GM21515 (cell line): ENCODE results near the gene RAB36.
"Not testable (repeated sequence)": the region's sequence is repeated elsewhere in the genome, so short reads cannot be mapped to it uniquely, and the experiment has no call there.

Experiments used
- ATAC-seq: cut with Tn5 transposase; IDR thresholded peaks from one replicate; pipeline ENCODE4 v1.9.1; 2021; ENCODE audit not compliant: unreplicated experiment

The RAB36 gene

GRCh38 chr22:23120415-23120899 is 24.8 kb upstream of the RAB36 start:
- ATAC-seq = no peak

- no peak for ATAC-seq
These were observed 24.3 kb upstream of the RAB36 start for GRCh38 chr22:23121000-23121421.

- ATAC-seq = no peak
These were observed 23.9 kb upstream of the RAB36 start for GRCh38 chr22:23121424-23121823.

DNA sequence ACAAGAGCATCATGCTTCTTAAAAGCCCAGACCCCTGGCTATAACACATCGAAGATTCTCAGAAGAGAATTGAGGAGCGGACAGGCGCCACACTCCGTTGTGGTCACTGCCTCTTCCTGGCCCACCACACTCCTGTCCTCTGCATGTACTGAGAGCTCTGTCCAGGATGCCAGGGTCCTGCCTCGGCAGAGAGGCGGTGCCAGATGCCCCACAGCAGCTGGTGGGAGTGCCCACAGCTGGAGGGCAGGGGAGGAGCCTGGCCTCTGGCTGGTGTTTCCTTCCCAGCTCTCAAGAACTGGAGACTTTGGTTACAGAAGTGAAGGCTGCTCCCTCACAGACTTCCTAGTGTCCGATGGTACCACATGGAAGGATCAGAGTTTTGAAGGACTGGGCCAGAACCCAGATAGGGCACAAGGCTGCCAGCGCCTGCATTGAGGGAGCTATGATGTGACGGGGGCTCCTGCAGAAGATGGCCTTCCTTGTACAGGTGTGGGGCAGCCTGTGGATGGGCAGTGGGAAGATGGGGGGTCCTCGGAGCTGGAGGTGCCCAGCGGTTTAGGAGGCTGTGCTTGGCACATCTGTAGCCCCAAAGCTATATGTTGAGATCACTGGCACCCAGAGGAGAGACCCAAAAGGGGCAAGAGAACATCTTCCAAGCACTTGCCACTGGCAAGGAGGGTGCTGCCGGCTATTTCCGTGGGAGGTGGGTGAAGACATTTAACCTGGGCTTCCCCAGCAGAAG is 22.9 kb upstream of the RAB36 start:
- ATAC-seq = no peak

DNA sequence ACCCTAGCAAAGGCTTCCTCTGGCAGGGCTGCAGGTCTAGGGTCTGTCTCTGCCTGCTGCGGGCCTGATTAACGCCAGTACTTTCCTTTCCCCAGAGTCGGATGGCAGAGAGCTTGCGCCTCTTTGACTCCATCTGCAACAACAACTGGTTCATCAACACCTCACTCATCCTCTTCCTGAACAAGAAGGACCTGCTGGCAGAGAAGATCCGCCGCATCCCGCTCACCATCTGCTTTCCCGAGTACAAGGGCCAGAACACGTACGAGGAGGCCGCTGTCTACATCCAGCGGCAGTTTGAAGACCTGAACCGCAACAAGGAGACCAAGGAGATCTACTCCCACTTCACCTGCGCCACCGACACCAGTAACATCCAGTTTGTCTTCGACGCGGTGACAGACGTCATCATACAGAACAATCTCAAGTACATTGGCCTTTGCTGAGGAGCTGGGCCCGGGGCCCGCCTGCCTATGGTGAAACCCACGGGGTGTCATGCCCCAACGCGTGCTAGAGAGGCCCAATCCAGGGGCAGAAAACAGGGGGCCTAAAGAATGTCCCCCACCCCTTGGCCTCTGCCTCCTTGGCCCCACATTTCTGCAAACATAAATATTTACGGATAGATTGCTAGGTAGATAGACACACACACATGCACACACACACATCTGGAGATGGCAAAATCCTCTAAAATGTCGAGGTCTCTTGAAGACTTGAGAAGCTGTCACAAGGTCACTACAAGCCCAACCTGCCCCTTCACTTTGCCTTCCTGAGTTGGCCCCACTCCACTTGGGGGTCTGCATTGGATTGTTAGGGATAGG is 22.1 kb upstream of the RAB36 start:
- ATAC-seq = no peak

GRCh38 chr22:23123804-23124254 is 21.4 kb upstream of the RAB36 start:
- ATAC-seq = no peak

- no peak for ATAC-seq
These were observed 20.4 kb upstream of the RAB36 start for GRCh38 chr22:23124611-23125511.

DNA sequence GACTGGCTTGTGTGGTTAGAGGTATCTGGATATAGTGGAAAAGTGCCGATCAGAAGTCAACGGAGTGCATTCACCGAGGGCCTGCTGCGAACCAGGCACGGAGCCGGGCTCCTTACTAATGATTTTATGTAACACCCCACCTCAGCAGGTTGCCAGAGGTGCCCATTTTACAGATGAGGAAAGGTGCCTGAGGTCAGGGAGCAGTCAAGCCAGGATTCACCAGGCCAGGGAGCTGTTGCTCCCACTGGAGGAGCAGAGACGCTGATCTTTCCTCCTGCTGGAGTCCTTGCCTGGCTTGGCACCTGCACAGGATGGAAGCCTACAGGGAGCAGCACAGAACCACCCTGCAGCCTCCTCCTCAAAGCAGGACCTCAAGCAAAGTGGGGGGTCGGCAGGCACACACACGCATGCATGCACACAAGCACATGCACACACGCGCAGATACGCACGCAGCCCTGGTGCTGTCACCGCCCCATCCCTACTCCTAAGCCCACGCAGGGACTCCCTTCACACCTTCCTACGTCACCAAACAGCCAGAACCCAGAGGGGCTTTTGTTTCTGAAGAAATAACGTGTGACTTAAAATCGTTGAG is 19.7 kb upstream of the RAB36 start:
- no peak for ATAC-seq

DNA sequence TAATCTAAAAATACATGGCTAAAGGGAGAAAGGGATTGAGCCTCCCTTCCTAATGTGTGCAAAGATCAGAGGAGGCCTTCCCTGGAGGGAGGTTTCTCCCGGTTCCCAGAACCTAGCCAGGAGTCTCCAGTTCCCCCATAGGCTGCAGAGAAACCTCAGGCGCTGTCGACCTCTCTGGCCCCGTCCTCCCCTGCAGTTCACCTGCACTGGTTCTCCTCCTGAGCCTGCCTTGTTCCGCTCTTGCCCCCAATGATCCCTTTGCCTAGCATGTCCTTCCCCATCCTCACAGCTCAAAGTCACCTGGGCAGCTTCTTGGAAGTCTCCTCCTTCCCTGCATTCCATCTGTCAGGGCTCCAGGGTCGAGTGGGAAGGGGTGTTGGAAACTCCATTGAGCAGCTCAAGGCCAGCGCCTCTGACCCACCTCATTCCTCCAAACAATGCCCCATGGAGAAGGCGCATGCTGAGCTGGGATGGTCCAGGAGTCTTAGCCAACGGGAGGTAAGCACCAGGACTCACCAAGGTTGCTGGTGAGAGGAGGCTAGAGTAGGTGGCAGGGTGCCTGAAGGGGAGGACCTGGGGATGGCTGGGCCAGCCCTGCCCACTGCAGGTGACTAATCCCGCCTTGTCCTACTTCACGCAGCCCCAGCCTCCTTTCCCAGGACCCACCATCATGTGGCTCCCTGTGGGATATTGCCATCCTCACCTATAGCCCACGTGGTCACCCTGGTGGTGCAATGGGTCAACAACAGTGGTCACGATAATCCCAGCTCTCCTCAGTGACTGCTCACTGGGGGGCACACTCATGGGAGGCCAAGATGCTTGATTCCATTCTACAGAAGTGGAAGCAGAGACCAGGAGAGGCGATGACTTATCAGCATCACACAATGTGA is 18.9 kb upstream of the RAB36 start:
- no peak for ATAC-seq

- ATAC-seq = no peak
These were observed 18.1 kb upstream of the RAB36 start for GRCh38 chr22:23127055-23127756.

DNA sequence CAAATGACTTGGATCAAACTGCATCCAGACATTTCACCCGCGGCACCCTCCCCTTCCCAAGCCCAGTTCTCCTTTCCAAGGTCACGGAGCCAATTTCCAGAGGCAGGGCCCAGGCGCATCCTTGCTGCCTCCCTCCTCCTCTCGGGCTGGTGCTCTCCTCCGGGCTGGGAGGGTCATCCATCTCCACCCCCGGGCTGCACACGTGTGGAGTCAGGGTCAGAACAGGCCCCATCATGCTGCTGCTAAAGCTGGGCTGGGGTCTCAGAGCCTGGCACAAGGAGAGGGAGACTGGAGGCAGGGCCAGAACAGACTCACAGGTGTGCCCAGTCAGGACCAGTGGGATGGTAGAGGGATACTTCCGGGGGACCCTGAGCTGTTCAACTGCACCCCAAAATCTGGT is 17.5 kb upstream of the RAB36 start:
- ATAC-seq = no peak

DNA sequence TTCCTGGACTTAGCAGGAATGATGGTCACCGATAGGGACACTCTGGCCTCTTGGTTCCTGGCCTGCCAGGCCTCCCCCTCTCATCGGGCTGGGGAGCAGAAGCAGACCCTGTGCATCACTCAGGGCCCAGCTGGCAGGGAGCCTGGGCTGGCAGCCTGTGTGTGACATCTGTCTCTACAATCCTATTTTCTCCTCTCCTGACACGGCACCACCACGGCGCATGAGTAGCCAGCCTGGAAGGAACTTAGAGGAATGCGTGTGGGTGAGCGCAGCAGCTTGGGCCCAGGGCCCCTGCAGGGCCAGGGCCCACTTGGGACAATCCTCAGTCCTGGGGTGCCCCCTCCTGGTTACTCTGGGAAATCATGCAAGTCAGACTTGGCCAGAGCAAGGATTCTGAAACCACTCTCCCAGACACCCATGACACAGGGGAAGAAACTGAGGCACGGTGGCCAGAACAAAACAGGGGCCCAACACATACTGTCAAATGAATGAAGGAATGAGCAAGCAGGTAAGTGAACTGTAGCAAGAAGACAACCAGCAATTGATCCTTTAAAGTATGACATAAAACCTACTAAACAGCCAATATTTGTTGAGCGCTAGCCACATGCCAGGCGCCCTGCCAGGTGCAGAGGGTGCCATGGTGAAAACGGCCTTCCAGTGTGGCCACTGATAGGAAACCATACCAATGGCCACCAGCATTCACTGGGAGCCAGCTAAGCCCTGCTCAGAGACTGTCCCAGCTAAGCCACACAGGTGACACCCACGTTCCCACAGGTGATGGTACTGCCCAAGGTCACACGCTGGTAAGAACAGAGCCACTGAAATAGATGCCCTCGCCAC is 16.8 kb upstream of the RAB36 start:
- ATAC-seq = no peak

DNA sequence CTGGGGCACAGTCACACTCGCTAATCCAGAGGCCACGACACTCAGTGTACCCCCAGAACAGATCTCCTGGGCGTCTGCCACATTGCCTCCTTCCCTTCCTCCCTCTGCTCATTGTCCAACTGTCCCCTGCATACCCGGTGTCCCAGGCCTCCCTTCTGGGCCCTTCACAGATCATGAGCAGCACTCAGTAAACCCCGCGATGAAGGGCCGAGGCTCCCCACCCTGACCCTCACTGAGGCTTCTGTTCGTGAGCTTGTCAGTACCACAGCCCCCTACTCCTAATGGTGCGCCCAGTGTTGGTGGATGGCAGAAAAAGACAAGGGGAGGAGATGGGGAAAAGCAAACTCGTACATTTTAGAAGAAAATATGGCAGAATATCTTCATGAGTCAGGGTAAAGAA is 16.1 kb upstream of the RAB36 start:
- no peak for ATAC-seq

GRCh38 chr22:23130697-23131096 is 14.6 kb upstream of the RAB36 start:
- no peak for ATAC-seq

DNA sequence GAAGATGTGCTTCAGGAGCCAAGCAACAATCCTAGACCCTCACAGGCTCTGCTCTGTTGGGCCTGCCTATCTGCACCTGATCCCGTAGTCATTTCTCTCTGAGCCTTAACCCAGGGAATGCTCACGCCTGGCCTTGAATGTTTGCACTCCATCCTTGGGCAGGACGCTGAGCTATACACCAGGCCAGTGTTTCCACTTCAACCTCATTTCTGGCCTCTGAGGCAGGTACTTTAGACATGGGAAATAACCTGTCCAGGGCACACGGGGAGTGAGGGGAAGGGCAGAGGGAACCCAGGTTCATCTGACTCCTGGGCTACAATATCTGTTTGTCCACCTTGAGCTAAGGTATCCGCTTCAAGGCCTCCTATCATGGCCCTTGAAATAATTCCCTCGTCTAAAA is 13.3 kb upstream of the RAB36 start:
- no peak for ATAC-seq

DNA sequence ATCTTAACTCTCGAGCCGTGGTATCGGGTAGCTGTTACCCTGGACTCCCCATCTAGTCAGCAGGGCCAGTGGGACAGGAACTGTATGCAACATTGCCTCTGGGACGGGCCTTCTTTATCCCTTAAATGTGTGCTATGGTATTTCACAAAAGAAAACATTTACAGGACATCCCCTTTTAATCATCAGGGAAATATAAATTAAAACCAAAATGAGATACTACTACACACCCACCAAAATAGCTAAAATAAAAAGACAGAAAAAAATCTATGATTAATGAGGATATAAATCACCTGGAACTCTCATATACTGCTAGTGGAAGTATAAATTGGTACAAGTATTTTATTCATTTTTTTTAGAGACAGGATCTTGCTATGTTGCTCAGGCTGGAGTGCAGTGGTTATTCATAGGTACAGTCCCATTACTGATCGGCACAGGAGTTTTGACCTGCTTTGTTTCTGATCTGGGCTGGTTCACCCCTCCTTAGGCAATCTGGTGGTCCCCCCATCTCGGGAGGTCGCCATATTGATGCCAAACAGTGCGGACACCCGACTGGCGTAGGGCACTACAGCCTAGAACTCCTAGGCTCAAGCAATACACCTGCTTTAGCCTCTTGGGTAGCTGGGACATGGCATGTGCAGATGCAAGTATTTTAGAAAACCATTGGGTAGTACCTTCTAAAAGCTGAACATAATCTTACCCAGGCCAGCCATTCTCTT is 12.7 kb upstream of the RAB36 start:
- no peak for ATAC-seq

GRCh38 chr22:23133922-23134321 is 11.4 kb upstream of the RAB36 start:
- no peak for ATAC-seq

GRCh38 chr22:23136991-23137390 is 8.3 kb upstream of the RAB36 start:
- ATAC-seq = not testable (repeated sequence)
